ENCODE data around the gene HMGCLL1.

The HMGCLL1 gene

DNA sequence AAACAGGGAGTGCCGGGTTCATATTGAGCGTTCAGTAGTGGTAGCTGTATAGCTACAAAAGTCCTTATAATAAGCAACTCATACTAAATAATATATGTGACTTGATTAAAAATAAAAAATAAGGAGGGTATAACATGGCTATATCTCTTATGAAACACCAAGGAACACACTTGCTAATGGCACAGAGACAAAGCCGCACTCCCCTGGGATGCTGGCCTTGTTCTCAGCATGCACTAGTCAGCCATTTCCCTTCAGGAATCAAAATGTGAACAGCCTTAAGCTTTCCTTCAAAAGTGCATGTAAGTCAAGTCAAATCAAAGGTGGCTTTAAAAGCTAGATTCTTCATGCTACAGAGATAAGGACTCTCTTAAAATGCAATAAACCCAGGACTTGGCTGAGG is 9.4 kb downstream of the HMGCLL1 start:
- no peaks in the 10 kb centered on the region for H3K27me3 ChIP-seq (ENCODE audit: insufficient read depth, poor library complexity, severe bottlenecking)
- no peak overlapping the region for H3K27ac ChIP-seq (replicated peaks)

DNA sequence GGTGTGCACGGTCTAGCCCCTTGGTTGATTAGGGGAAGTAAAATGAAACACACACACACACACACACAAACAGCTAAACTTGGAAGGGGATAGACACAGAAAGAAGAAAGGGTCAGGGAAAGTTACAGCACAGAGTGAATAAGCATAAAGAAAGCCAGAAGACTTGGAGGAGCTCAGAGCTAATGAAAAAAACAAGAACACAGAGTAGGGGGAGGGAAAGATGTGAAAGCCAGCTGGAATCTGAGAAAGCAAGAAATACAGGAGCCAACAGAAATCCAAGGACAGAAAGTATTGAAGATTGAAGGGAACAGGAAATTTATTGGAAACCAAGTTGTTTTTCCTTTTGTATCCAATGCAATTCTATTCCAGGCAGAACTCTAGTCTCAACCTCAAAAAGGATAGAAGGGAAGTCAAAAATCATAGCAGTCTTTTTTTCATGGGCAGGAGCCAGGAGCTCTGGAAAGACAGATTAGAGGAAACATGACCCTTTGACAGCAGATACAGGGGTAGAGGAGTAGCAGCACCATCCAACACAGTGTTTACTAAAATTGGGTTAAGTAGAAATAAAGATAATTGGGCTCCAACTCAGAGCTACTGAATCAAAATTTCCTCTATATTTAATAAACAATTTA is 10.1 kb downstream of the HMGCLL1 start:
- DNase-seq (ENCODE audit: low read depth in 1 of 2, low spot score in 1 of 2), result no peak
- Histone ChIP-seq H3K27me3 (ENCODE audit: insufficient read depth, poor library complexity, severe bottlenecking) (no peaks in the 10 kb centered on the region), H3K4me3 (replicated peaks; ENCODE audit: insufficient read depth, low read length) (no peak overlapping the region), H3K27ac (replicated peaks) (no peak overlapping the region)
- TF ChIP-seq POLR2AphosphoS5 (IDR thresholded peaks at IDR 0.05; ENCODE audit: low read depth), result no peak

More for the DNA sequence above, 9.4 kb downstream of the HMGCLL1 start:
- no peak overlapping the region for H3K4me3 ChIP-seq (replicated peaks; ENCODE audit: insufficient read depth, low read length)
- DNase-seq (ENCODE audit: low read depth in 1 of 2, low spot score in 1 of 2), result no peak
- no peak for TF ChIP-seq SPI1 (IDR thresholded peaks at IDR 0.05; ENCODE audit: borderline replicate concordance, low read depth)
- TF ChIP-seq, protein P1, sequence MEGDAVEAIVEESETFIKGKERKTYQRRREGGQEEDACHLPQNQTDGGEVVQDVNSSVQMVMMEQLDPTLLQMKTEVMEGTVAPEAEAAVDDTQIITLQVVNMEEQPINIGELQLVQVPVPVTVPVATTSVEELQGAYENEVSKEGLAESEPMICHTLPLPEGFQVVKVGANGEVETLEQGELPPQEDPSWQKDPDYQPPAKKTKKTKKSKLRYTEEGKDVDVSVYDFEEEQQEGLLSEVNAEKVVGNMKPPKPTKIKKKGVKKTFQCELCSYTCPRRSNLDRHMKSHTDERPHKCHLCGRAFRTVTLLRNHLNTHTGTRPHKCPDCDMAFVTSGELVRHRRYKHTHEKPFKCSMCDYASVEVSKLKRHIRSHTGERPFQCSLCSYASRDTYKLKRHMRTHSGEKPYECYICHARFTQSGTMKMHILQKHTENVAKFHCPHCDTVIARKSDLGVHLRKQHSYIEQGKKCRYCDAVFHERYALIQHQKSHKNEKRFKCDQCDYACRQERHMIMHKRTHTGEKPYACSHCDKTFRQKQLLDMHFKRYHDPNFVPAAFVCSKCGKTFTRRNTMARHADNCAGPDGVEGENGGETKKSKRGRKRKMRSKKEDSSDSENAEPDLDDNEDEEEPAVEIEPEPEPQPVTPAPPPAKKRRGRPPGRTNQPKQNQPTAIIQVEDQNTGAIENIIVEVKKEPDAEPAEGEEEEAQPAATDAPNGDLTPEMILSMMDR (IDR thresholded peaks at IDR 0.05; ENCODE audit: insufficient read depth, low read length), result no peak
- TF ChIP-seq POLR2AphosphoS5 (IDR thresholded peaks at IDR 0.05; ENCODE audit: low read depth), result no peak
- TF ChIP-seq, protein P2, sequence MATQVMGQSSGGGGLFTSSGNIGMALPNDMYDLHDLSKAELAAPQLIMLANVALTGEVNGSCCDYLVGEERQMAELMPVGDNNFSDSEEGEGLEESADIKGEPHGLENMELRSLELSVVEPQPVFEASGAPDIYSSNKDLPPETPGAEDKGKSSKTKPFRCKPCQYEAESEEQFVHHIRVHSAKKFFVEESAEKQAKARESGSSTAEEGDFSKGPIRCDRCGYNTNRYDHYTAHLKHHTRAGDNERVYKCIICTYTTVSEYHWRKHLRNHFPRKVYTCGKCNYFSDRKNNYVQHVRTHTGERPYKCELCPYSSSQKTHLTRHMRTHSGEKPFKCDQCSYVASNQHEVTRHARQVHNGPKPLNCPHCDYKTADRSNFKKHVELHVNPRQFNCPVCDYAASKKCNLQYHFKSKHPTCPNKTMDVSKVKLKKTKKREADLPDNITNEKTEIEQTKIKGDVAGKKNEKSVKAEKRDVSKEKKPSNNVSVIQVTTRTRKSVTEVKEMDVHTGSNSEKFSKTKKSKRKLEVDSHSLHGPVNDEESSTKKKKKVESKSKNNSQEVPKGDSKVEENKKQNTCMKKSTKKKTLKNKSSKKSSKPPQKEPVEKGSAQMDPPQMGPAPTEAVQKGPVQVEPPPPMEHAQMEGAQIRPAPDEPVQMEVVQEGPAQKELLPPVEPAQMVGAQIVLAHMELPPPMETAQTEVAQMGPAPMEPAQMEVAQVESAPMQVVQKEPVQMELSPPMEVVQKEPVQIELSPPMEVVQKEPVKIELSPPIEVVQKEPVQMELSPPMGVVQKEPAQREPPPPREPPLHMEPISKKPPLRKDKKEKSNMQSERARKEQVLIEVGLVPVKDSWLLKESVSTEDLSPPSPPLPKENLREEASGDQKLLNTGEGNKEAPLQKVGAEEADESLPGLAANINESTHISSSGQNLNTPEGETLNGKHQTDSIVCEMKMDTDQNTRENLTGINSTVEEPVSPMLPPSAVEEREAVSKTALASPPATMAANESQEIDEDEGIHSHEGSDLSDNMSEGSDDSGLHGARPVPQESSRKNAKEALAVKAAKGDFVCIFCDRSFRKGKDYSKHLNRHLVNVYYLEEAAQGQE (IDR thresholded peaks at IDR 0.05; ENCODE audit: insufficient replicate concordance, low read depth), result no peak
- TF ChIP-seq GABPA (IDR thresholded peaks at IDR 0.05; ENCODE audit: low read depth), result no peak

DNA sequence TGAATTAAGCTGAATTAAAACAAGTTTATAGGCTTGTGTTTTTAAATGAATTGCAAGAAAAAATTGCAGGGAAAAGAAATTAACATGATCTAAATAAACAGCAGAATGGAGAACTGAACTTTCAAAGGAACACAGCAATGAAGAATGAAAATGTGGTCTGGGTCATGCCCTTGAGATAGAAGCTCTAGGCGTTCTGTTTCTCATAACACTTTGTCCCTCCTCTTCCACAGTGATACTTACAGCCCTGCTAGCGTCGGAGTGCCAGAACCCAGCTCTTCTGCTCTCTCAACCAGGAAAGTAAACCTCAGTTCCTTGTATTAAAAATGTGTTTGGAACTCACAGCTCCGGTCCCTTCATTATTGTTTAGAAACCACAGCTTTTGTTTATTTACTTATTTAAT is 11.4 kb downstream of the HMGCLL1 start:
- H3K27ac ChIP-seq (replicated peaks), result no peak overlapping the region
- no peak overlapping the region for H3K4me3 ChIP-seq (replicated peaks; ENCODE audit: insufficient read depth, low read length)
- no peak for TF ChIP-seq GABPA (IDR thresholded peaks at IDR 0.05; ENCODE audit: low read depth)
- TF ChIP-seq, protein P2 (IDR thresholded peaks at IDR 0.05; ENCODE audit: insufficient replicate concordance, low read depth), result no peak
- no peak for DNase-seq (ENCODE audit: low read depth in 1 of 2, low spot score in 1 of 2)
- H3K27me3 ChIP-seq (ENCODE audit: insufficient read depth, poor library complexity, severe bottlenecking), result no peaks in the 10 kb centered on the region

DNA sequence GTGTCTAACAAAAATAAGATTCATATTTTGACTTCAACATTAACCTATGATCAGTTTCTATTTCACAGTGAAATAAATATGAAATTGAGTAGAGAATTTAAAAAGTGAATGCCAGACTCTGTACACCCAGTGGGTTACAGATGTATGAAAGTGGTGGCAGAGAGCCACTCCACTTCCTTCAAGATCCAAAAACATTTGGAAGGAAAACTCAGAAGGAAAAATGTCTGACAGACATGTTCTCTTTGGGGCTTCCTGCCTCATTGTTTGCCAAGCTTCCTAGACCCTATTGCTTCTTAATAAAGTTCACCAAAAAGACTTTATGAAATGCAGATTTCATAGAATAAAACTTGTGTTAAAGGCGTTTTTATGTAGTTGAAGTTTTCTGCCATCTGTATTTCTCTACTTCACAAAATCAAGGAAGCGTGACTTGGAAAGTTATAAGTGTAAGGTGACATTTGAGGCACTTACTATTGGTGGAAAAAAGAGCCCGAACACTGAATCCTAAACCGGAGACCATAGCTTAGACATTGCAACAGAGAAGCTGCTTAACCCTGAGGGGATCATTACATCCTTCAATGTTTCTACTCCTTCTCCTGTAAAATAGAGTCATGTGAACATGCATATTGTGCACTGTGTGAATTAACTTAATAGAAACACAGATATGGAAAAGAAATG is 12.8 kb downstream of the HMGCLL1 start:
- TF ChIP-seq, protein P1 (IDR thresholded peaks at IDR 0.05; ENCODE audit: insufficient read depth, low read length), result no peak
- TF ChIP-seq SPI1 (IDR thresholded peaks at IDR 0.05; ENCODE audit: borderline replicate concordance, low read depth), result no peak
- TF ChIP-seq, protein P2 (IDR thresholded peaks at IDR 0.05; ENCODE audit: insufficient replicate concordance, low read depth), result no peak
- TF ChIP-seq GABPA (IDR thresholded peaks at IDR 0.05; ENCODE audit: low read depth), result no peak
- TF ChIP-seq POLR2AphosphoS5 (IDR thresholded peaks at IDR 0.05; ENCODE audit: low read depth), result no peak
- Histone ChIP-seq H3K27me3 (ENCODE audit: insufficient read depth, poor library complexity, severe bottlenecking) (no peaks in the 10 kb centered on the region), H3K4me3 (replicated peaks; ENCODE audit: insufficient read depth, low read length) (no peak overlapping the region), H3K27ac (replicated peaks) (no peak overlapping the region)
- no peak for DNase-seq (ENCODE audit: low read depth in 1 of 2, low spot score in 1 of 2)

All from HL-60 (cell line).